ENCODE measurements around the gene LRRN2. TPM values are rescaled to one million over a fixed set of nuclear protein-coding genes. Genes with fewer than 3 reads are reported as not detected.

LRRN2 gene
- total and polyA plus RNA-seq, 2 of the 8 experiments (the other 6 are each of a cell fraction or from before 2014, with no cell fraction given): 1.8 to 2.3 TPM

GRCh38 chr1:204616641-204617040 lies 68.9 kb downstream of the LRRN2 start:
- Histone ChIP-seq H2BK20ac (ENCODE audit: low read length) (no peak overlapping the region), H3K4me3 (ENCODE audit: extremely low read depth in 1 of 4, insufficient read depth in 2 of 4, low read depth in 3 of 4, low read length in 4 of 4) (no peak overlapping the region), H4K8ac (ENCODE audit: extremely low read depth, insufficient read depth, low read length) (no peak overlapping the region), H3K79me2 (ENCODE audit: control insufficient read depth in 1 of 2, insufficient read depth in 2 of 2, low read length in 2 of 2) (no peaks in the 10 kb centered on the region), H3K56ac (replicated peaks; ENCODE audit: insufficient read length, low read depth, low read length) (no peak overlapping the region), H3K9me3 (ENCODE audit: insufficient read depth in 2 of 2, low read depth in 1 of 2, low read length in 1 of 2) (no peaks in the 10 kb centered on the region), H3K36me3 (ENCODE audit: control insufficient read depth in 2 of 4, insufficient read depth in 4 of 4, low read length in 3 of 4) (no peaks in the 10 kb centered on the region), H3K18ac (ENCODE audit: extremely low read depth, low read length) (no peak overlapping the region; the same call in 1 of the 2 replicates), H2AK5ac (ENCODE audit: low read depth, low read length) (no peak overlapping the region), H3K4me1 (replicated peaks in 1 of 4; ENCODE audit: control insufficient read depth in 3 of 4, insufficient read depth in 4 of 4, low read length in 3 of 4) (peaks cover 0 to 4% (median 1%) of the 10 kb centered on the region in 4 experiments; a peak in 3 of 7 replicates), H3K23ac (ENCODE audit: insufficient read length) (no peak overlapping the region), H3K23me2 (ENCODE audit: low read depth, low read length) (no peaks in the 10 kb centered on the region), H2BK120ac (replicated peaks; ENCODE audit: low read depth, low read length) (no peak overlapping the region), H3K14ac (ENCODE audit: insufficient read length) (no peak overlapping the region), H3K79me1 (ENCODE audit: low read depth, low read length) (no peaks in the 10 kb centered on the region), H3K27me3 (replicated peaks in 1 of 4; ENCODE audit: control insufficient read depth in 3 of 4, extremely low read depth in 1 of 4, insufficient read depth in 3 of 4, low read length in 3 of 4) (no peaks in the 10 kb centered on the region; a peak in 1 of 7 replicates), H4K5ac (ENCODE audit: insufficient read length, low read depth, low read length) (no peak overlapping the region), H3K27ac (ENCODE audit: low read depth, low read length) (no peak overlapping the region), H2BK12ac (ENCODE audit: low read depth, low read length) (no peak overlapping the region), H4K20me1 (replicated peaks in 1 of 2; ENCODE audit: control insufficient read depth in 1 of 2, insufficient read depth in 2 of 2, low read length in 2 of 2) (no peaks in the 10 kb centered on the region), H2AFZ (ENCODE audit: low read length) (no peak overlapping the region), H3K4ac (replicated peaks; ENCODE audit: insufficient read length, low read depth, low read length) (no peak overlapping the region), H3K4me2 (ENCODE audit: insufficient read depth in 1 of 2, low read depth in 2 of 2, low read length in 2 of 2) (no peak overlapping the region), H2BK15ac (ENCODE audit: low read length) (no peak overlapping the region), H4K91ac (replicated peaks; ENCODE audit: insufficient read length, low read length) (no peak overlapping the region), H2BK5ac (ENCODE audit: low read depth, low read length) (no peak overlapping the region), H3K9ac (replicated peaks in 1 of 4; ENCODE audit: extremely low read depth in 1 of 4, low read depth in 3 of 4, low read length in 3 of 4) (no peak overlapping the region)
- ChIA-PET POLR2A (ENCODE audit: partially characterized antibody) (no interaction called here), CTCF (ENCODE audit: partially characterized antibody) (interaction anchor here (1.2 to 12.9 kb wide), 6 partner anchors 15 to 190 kb away, joined by 4 to 125 read pairs (median 8); no protein-coding TSS in a partner anchor)
- WGBS, 2 experiments (ENCODE audit: extremely low coverage in 1 of 2, insufficient coverage in 1 of 2, insufficient read length in 1 of 2, insufficient replicate concordance in 2 of 2, low coverage in 1 of 2, low lambda C conversion rate in 2 of 2, missing lambda C conversion rate in 1 of 2): 77% methylated on average over 4 of the region's 6 CpGs; no CpG with 5 or more reads in 1 of the 2 experiments
- FAIRE-seq (no peak), DNase-seq (ENCODE audit: low read depth in 1 of 2, low spot score in 2 of 2) (no peak)
- no peak for TF ChIP-seq HDAC6 (IDR thresholded peaks at IDR 0.05; ENCODE audit: low read depth, low read length)
- no peak for TF ChIP-seq TEAD4 (IDR thresholded peaks at IDR 0.05; ENCODE audit: low read depth, low read length)
- TF ChIP-seq CEBPB (IDR thresholded peaks at IDR 0.05; ENCODE audit: low read depth, low read length): no peak
- no peak for TF ChIP-seq ASH2L (IDR thresholded peaks at IDR 0.05; ENCODE audit: low read length)
- no peak for TF ChIP-seq KDM5A (IDR thresholded peaks at IDR 0.05; ENCODE audit: low read length)
- TF ChIP-seq CHD1 (IDR thresholded peaks at IDR 0.05; ENCODE audit: low read depth, low read length): no peak
- TF ChIP-seq, protein P1, sequence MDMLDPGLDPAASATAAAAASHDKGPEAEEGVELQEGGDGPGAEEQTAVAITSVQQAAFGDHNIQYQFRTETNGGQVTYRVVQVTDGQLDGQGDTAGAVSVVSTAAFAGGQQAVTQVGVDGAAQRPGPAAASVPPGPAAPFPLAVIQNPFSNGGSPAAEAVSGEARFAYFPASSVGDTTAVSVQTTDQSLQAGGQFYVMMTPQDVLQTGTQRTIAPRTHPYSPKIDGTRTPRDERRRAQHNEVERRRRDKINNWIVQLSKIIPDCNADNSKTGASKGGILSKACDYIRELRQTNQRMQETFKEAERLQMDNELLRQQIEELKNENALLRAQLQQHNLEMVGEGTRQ (IDR thresholded peaks at IDR 0.05; ENCODE audit: low read length): no peak
- no peak for TF ChIP-seq SIRT6 (IDR thresholded peaks at IDR 0.05; ENCODE audit: low read length)
- no peak for TF ChIP-seq RFX5 (IDR thresholded peaks at IDR 0.05; ENCODE audit: borderline replicate concordance, low read depth, low read length)
- TF ChIP-seq RAD21 (IDR thresholded peaks at IDR 0.05 in 1 of 2, conservative IDR thresholded peaks at IDR 0.05 in 1 of 2; ENCODE audit: low read depth in 2 of 2, low read length in 2 of 2): no peak
- TF ChIP-seq RNF2 (IDR thresholded peaks at IDR 0.05; ENCODE audit: borderline replicate concordance, low read depth, low read length, missing control alignments, poor library complexity, severe bottlenecking): no peak
- TF ChIP-seq EP300 (IDR thresholded peaks at IDR 0.05; ENCODE audit: borderline replicate concordance in 1 of 2, low read depth in 2 of 2, low read length in 2 of 2): no peak
- TF ChIP-seq BRCA1 (IDR thresholded peaks at IDR 0.05; ENCODE audit: low read depth, low read length): no peak
